B cell (primary cell): ENCODE data around the gene DAO. TPM values are rescaled to one million over a fixed set of nuclear protein-coding genes. Genes with fewer than 3 reads are reported as not detected.
"Not testable (repeated sequence)": the region's sequence is repeated elsewhere in the genome, so short reads cannot be mapped to it uniquely, and the experiment has no call there.

ENCODE experiments used
- ATAC-seq: fragments of 200-7000 bp; cut with Tn5 transposase; one replicate; pipeline ENCODE4 v1.10.0; 2021; ENCODE audit warnings: low read depth, mild to moderate bottlenecking, moderate number of reproducible peaks, moderate library complexity
- CTCF ChIA-PET: fragments of 350-600 bp; sonication (Branson Sonifier 250); formaldehyde crosslinking; loops from one replicate; lab custom pipeline; 2021; ENCODE audit warnings: antibody characterized with exemption, inconsistent platforms; lab: Charles Lee
- POLR2A ChIA-PET: fragments of 350-600 bp; sonication (Branson Sonifier 250); formaldehyde crosslinking; loops from one replicate; lab custom pipeline; 2021; ENCODE audit warnings: antibody characterized with exemption; lab: Charles Lee
- DNase-seq: peaks from one replicate; pipeline ENCODE4 v3.0.0; 2013
- H2AFZ ChIP-seq: 2 replicates; pipeline ENCODE4 v1.6.1; 2012; ENCODE audit warnings: mild to moderate bottlenecking, low read depth, low read length; ENCODE audit not compliant: insufficient read depth, poor library complexity, severe bottlenecking
- H3K27ac ChIP-seq, 2 donors: 1 replicate in 1 of 2; 2 replicates in 1 of 2; pipeline ENCODE4 v1.5.1; 2012 to 2013; ENCODE audit warnings: low read length in 2 of 2, mild to moderate bottlenecking in 2 of 2, moderate library complexity in 1 of 2
- H3K27me3 ChIP-seq, 4 experiments: fragments of 200-600 bp in 1 of 4; sonication (generic) in 1 of 4; replicated peaks in 1 of 4; 1 replicate in 2 of 4; 2 replicates in 2 of 4; pipeline versions ENCODE4 v1.6.1 to v1.7.0; 2013 to 2016; ENCODE audit warnings: low read length in 3 of 4, mild to moderate bottlenecking in 2 of 4, mixed read lengths in 1 of 4, moderate library complexity in 1 of 4; ENCODE audit not compliant: insufficient read depth in 4 of 4, control insufficient read depth in 3 of 4; ENCODE audit errors: control extremely low read depth in 1 of 4
- H3K36me3 ChIP-seq, 2 experiments: replicated peaks in 1 of 2; 1 replicate in 1 of 2; 2 replicates in 1 of 2; pipeline versions ENCODE4 v1.6.1 to v1.7.1; 2013; ENCODE audit warnings: low read length in 1 of 2; ENCODE audit not compliant: insufficient read depth in 2 of 2, control insufficient read depth in 1 of 2; ENCODE audit errors: control extremely low read depth in 1 of 2, extremely low read depth in 1 of 2
- H3K4me1 ChIP-seq, 2 donors: fragments of 200-600 bp in 1 of 2; sonication (generic) in 1 of 2; 1 replicate in 1 of 2; 2 replicates in 1 of 2; pipeline versions ENCODE4 v1.5.1 to v1.6.1; 2013 to 2017; ENCODE audit warnings: low read length in 2 of 2; ENCODE audit not compliant: control insufficient read depth in 2 of 2, insufficient read depth in 2 of 2
- H3K4me2 ChIP-seq: replicated peaks from 2 replicates; pipeline ENCODE3; 2012; ENCODE audit warnings: mild to moderate bottlenecking, low read depth, low read length; ENCODE audit not compliant: poor library complexity, severe bottlenecking
- H3K4me3 ChIP-seq, 5 experiments: fragments of 200-600 bp in 1 of 5; sonication (generic) in 1 of 5; 1 replicate in 3 of 5; 2 replicates in 2 of 5; pipeline versions ENCODE4 v1.5.1 to v1.7.0; 2011 to 2016; ENCODE audit warnings: low read length in 4 of 5, mild to moderate bottlenecking in 4 of 5, low read depth in 2 of 5, control low read depth in 1 of 5, moderate library complexity in 1 of 5; ENCODE audit not compliant: insufficient read depth in 1 of 5; ENCODE audit errors: control extremely low read depth in 1 of 5, extremely low read depth in 1 of 5
- H3K79me2 ChIP-seq: fragments of 200-600 bp; sonication (generic); one replicate; pipeline ENCODE4 v1.6.0; 2016; ENCODE audit warnings: low read length; ENCODE audit not compliant: control insufficient read depth, insufficient read depth
- H3K9ac ChIP-seq: fragments of 200-600 bp; sonication (generic); 2 replicates; pipeline ENCODE4 v1.6.1; 2017; ENCODE audit warnings: mild to moderate bottlenecking, low read length, moderate library complexity
- H3K9me3 ChIP-seq, 3 donors: one replicate each; pipeline versions ENCODE4 v1.6.1 to v1.7.1; 2013; ENCODE audit warnings: low read length in 2 of 3; ENCODE audit not compliant: control insufficient read depth in 2 of 3, insufficient read depth in 1 of 3; ENCODE audit errors: control extremely low read depth in 1 of 3
- H4K20me1 ChIP-seq: 2 replicates; pipeline ENCODE4 v1.6.0; 2012; ENCODE audit warnings: mild to moderate bottlenecking, low read length; ENCODE audit not compliant: insufficient read depth, control insufficient read depth, poor library complexity, severe bottlenecking
- H3K27ac Mint-ChIP-seq: one replicate; pipeline ENCODE4 v1.8.0; 2021; ENCODE audit warnings: mixed read lengths
- H3K27me3 Mint-ChIP-seq: one replicate; pipeline ENCODE4 v1.8.0; 2021; ENCODE audit warnings: mixed read lengths
- H3K4me1 Mint-ChIP-seq: one replicate; pipeline ENCODE4 v1.8.0; 2021; ENCODE audit warnings: mixed read lengths
- H3K4me3 Mint-ChIP-seq: one replicate; pipeline ENCODE4 v1.8.0; 2021; ENCODE audit warnings: mixed read lengths
- H3K9me3 Mint-ChIP-seq: one replicate; pipeline ENCODE4 v1.8.0; 2022; ENCODE audit warnings: mixed read lengths; ENCODE audit not compliant: insufficient read depth
- EZH2 ChIP-seq: IDR thresholded peaks from 2 replicates; pipeline ENCODE4 v1.6.1; 2012; ENCODE audit warnings: borderline replicate concordance, low read depth, mild to moderate bottlenecking, moderate library complexity, low read length; ENCODE audit not compliant: insufficient read depth, poor library complexity, severe bottlenecking
- WGBS: methylation state at CpG from one replicate; pipeline ENCODE4 v1.1.5; 2013; ENCODE audit warnings: missing lambda C conversion rate; ENCODE audit not compliant: insufficient coverage; 5-methylcytosine and 5-hydroxymethylcytosine counted together
- intact Hi-C: fragments of 100-400 bp; cut with micrococcal nuclease; formaldehyde crosslinking; loops from one replicate; pipeline ENCODE4 v1.10.0; 2022
- polyA plus RNA-seq: library from polyadenylated mRNA; depleted of rRNA; stranded (reverse); fragments of >200 nt; gene quantifications from 2 replicates; pipeline ENCODE4 v1.2.3, GENCODE V29; 2012
- total RNA-seq, 2 donors: library from RNA; stranded (reverse); fragments of 120-200 nt in 1 of 2; gene quantifications; 1 replicate in 1 of 2; 2 replicates in 1 of 2; pipeline versions ENCODE4 v1.2.3 to v1.2.4, GENCODE V29; 2013 to 2022
- TF ChIP-seq, protein P1 (sequence below): fragments of 200-600 bp; IDR thresholded peaks from one replicate; pipeline ENCODE4 v1.8.0; 2022; ENCODE audit warnings: antibody characterized with exemption, mild to moderate bottlenecking

Gene DAO
- total and polyA plus RNA-seq, 2 donors (not counting 1 experiment from before 2014, with no cell fraction given): not detected

DNA sequence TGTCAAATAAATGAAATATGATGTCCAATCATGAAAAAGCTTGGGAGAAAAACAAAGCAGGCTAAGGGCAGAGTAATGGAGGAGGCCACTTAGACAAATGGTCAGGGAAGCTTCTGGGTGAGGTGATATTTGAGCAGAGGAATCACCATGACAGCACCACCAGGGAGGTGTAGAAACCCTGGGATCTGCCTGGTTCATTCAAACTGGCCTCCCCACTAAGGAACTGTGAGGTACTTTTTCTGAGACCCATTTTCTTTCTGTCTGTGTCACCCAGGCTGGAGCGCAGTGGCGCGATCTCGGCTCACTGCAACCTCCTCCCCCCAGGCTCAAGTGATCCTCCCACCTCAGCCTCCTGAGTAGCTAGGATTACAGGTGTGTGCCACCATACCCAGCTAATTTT is 14.7 kb upstream of the DAO start:
- Histone ChIP-seq H3K9me3 (no peaks in the 10 kb centered on the region), H3K79me2 (no peaks in the 10 kb centered on the region), H3K27me3 (no peaks in the 10 kb centered on the region), H4K20me1 (no peaks in the 10 kb centered on the region), H3K4me3 (no peak overlapping the region), H3K9ac (no peak overlapping the region), H3K27ac (no peak overlapping the region), H3K4me1 (peaks cover 12 to 22% of the 10 kb centered on the region in 2 donors), H2AFZ (no peak overlapping the region), H3K36me3 (no peaks in the 10 kb centered on the region), H3K4me2 (no peak overlapping the region)
- Mint-ChIP-seq H3K27ac (no peak overlapping the region), H3K27me3 (no peaks in the 10 kb centered on the region), H3K9me3 (no peaks in the 10 kb centered on the region), H3K4me3 (no peak overlapping the region), H3K4me1 (peaks cover 20% of the 10 kb centered on the region)
- intact Hi-C loops: no loop called here
- no peak for TF ChIP-seq EZH2
- TF ChIP-seq, protein P1, sequence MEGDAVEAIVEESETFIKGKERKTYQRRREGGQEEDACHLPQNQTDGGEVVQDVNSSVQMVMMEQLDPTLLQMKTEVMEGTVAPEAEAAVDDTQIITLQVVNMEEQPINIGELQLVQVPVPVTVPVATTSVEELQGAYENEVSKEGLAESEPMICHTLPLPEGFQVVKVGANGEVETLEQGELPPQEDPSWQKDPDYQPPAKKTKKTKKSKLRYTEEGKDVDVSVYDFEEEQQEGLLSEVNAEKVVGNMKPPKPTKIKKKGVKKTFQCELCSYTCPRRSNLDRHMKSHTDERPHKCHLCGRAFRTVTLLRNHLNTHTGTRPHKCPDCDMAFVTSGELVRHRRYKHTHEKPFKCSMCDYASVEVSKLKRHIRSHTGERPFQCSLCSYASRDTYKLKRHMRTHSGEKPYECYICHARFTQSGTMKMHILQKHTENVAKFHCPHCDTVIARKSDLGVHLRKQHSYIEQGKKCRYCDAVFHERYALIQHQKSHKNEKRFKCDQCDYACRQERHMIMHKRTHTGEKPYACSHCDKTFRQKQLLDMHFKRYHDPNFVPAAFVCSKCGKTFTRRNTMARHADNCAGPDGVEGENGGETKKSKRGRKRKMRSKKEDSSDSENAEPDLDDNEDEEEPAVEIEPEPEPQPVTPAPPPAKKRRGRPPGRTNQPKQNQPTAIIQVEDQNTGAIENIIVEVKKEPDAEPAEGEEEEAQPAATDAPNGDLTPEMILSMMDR: no peak
- POLR2A ChIA-PET: no interaction called here
- ATAC-seq: no peak
- no CpG with 5 or more reads among the region's 4 CpGs for WGBS
- CTCF ChIA-PET: interaction anchor here (2.3 kb wide), 1 partner anchor 19 kb away, joined by 5 read pairs; no protein-coding TSS in a partner anchor
- DNase-seq: no peak

DNA sequence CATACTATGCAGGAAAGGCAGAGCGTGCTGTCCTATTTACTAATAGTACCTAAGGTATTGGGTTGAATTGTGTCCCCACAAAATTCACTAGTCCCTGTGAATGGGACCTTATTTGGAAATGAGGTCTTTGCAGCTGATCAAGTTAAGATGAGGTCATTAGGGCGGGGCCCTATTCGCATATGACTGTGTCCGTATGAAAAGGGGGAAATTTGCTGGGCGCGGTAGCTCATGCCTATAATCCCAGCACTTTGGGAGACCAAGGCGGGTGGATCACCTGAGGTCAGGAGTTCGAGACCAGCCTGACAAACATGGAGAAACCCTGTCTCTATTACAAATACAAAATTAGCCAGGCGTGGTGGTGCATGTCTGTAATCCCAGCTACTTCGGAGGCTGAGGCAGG is 13.8 kb upstream of the DAO start:
- H3K4me1 Mint-ChIP-seq: peaks cover 14% of the 10 kb centered on the region
- H3K36me3 ChIP-seq, H3K27me3 Mint-ChIP-seq, H3K4me2 ChIP-seq, H3K4me3 Mint-ChIP-seq, H3K27ac Mint-ChIP-seq, H4K20me1 ChIP-seq, H3K9ac ChIP-seq, H3K27me3 ChIP-seq, intact Hi-C loops, H3K4me3 ChIP-seq, DNase-seq, H2AFZ ChIP-seq, H3K27ac ChIP-seq, H3K79me2 ChIP-seq, ATAC-seq, H3K9me3 Mint-ChIP-seq, H3K9me3 ChIP-seq, POLR2A ChIA-PET: not testable (repeated sequence)
- H3K4me1 ChIP-seq: peaks cover 7 to 13% of the 10 kb centered on the region in 2 donors
- CTCF ChIA-PET: interaction anchor here (0.6 to 2.3 kb wide), 3 partner anchors 9 to 111 kb away, joined by 3 to 5 read pairs (median 3); partner anchors contain the start of gene SSH1
- WGBS: 87% methylated on average over 9 of the region's 10 CpGs
